ENCODE measurements around the gene TBXAS1.
"Not testable (repeated sequence)": the region's sequence is repeated elsewhere in the genome, so short reads cannot be mapped to it uniquely, and the experiment has no call there.

Gene TBXAS1

GRCh38 chr7:139895141-139895829 lies 66.2 kb downstream of the TBXAS1 start:
- DNase-seq: no peak

GRCh38 chr7:139896288-139896687 lies 67.2 kb downstream of the TBXAS1 start:
- no peak for DNase-seq

GRCh38 chr7:139896831-139897230 lies 67.8 kb downstream of the TBXAS1 start:
- no peak for DNase-seq

GRCh38 chr7:139897422-139898090 lies 68.5 kb downstream of the TBXAS1 start:
- no peak for DNase-seq

GRCh38 chr7:139898483-139898882 lies 69.4 kb downstream of the TBXAS1 start:
- no peak for DNase-seq

GRCh38 chr7:139899328-139899955 lies 70.4 kb downstream of the TBXAS1 start:
- DNase-seq: no peak

- DNase-seq: no peak
These were observed 71.3 kb downstream of the TBXAS1 start for GRCh38 chr7:139900326-139900725.

GRCh38 chr7:139901056-139901795 lies 72.2 kb downstream of the TBXAS1 start:
- no peak for DNase-seq

GRCh38 chr7:139901901-139902300 lies 72.8 kb downstream of the TBXAS1 start:
- no peak for DNase-seq

GRCh38 chr7:139902436-139903102 lies 73.5 kb downstream of the TBXAS1 start:
- no peak for DNase-seq

- DNase-seq: not testable (repeated sequence)
These were observed 74.0 kb downstream of the TBXAS1 start for GRCh38 chr7:139903103-139903477.

GRCh38 chr7:139906879-139907278 lies 77.8 kb downstream of the TBXAS1 start:
- no peak for DNase-seq

GRCh38 chr7:139908792-139909191 lies 79.7 kb downstream of the TBXAS1 start:
- no peak for DNase-seq

- no peak for DNase-seq
These were observed 80.5 kb downstream of the TBXAS1 start for GRCh38 chr7:139909379-139910050.

- DNase-seq: no peak
These were observed 84.2 kb downstream of the TBXAS1 start for GRCh38 chr7:139913021-139913844.

GRCh38 chr7:139913845-139914135 lies 84.7 kb downstream of the TBXAS1 start:
- no peak for DNase-seq

GRCh38 chr7:139914306-139915267 lies 85.5 kb downstream of the TBXAS1 start:
- DNase-seq: no peak

- DNase-seq: no peak
These were observed 86.3 kb downstream of the TBXAS1 start for GRCh38 chr7:139915268-139915863.

GRCh38 chr7:139915864-139916716 lies 87.0 kb downstream of the TBXAS1 start:
- no peak for DNase-seq

All from DMS79 (cell line).